Calu3 (cell line): Measurements from ENCODE around the gene USP17L26. TPM values are rescaled to one million over a fixed set of nuclear protein-coding genes. Genes with fewer than 3 reads are reported as not detected.
"Not testable (repeated sequence)": the region's sequence is repeated elsewhere in the genome, so short reads cannot be mapped to it uniquely, and the experiment has no call there.

Experiments used
- BruUV-seq: library from RNA; stranded (reverse); fragments of 400-500 nt; replicated peaks from 2 replicates; lab custom pipeline; 2021; lab: Mats Ljungman, UMichigan
- CTCF ChIA-PET: fragments of 300-600 bp; sonication (Branson Sonifier 250); formaldehyde crosslinking; loops from one replicate; lab custom pipeline; 2022; ENCODE audit warnings: antibody characterized with exemption; lab: Charles Lee
- DNase-seq: peaks from one replicate; pipeline ENCODE4 v3.0.0; 2022
- H3K27ac Mint-ChIP-seq: one replicate; pipeline ENCODE4 v1.8.0; 2022; ENCODE audit warnings: mixed read lengths; ENCODE audit not compliant: unreplicated experiment
- H3K27me3 Mint-ChIP-seq: one replicate; pipeline ENCODE4 v1.8.0; 2022; ENCODE audit warnings: mixed read lengths; ENCODE audit not compliant: unreplicated experiment
- H3K36me3 Mint-ChIP-seq: one replicate; pipeline ENCODE4 v1.8.0; 2022; ENCODE audit warnings: mild to moderate bottlenecking, moderate library complexity, mixed read lengths; ENCODE audit not compliant: insufficient read depth, unreplicated experiment
- H3K4me1 Mint-ChIP-seq: one replicate; pipeline ENCODE4 v1.8.0; 2022; ENCODE audit warnings: mild to moderate bottlenecking, low read depth, mixed read lengths; ENCODE audit not compliant: unreplicated experiment
- H3K4me3 Mint-ChIP-seq: one replicate; pipeline ENCODE4 v1.8.0; 2022; ENCODE audit warnings: mild to moderate bottlenecking, low read depth, moderate library complexity, mixed read lengths; ENCODE audit not compliant: unreplicated experiment
- H3K9me3 Mint-ChIP-seq: one replicate; pipeline ENCODE4 v1.8.0; 2022; ENCODE audit warnings: low read depth, mixed read lengths; ENCODE audit not compliant: unreplicated experiment
- intact Hi-C: fragments of 100-400 bp; cut with micrococcal nuclease; formaldehyde crosslinking; loops from one replicate; pipeline ENCODE4 v1.10.0; 2022; ENCODE audit not compliant: unreplicated experiment
- total RNA-seq: library from RNA; stranded (reverse); gene quantifications from 2 replicates; pipeline ENCODE4 v1.2.3, GENCODE V29; 2022
- TF ChIP-seq, protein P1 (sequence below): fragments of 200-600 bp; IDR thresholded peaks from one replicate; pipeline ENCODE4 v1.8.0; 2022; ENCODE audit warnings: antibody characterized with exemption; ENCODE audit not compliant: unreplicated experiment

Gene USP17L26
- total RNA-seq, 1 experiment from 2014 or later: not detected

DNA sequence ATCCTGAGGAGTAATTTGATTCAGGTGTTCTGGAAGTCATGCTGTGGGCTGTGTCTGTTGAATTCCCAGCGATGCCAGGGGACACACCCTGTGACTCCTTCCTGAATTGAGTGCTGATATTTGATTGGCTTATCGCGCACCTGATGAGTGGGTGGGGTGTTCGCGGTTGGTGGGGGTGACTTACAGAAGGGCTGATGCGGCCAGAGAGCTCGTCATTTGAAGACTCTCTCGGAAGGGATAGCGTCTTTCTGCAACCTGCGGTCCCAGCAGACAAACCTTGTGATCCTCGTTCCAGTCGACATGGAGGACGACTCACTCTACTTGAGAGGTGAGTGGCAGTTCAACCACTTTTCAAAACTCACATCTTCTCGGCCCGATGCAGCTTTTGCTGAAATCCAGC lies 28.4 kb downstream of the USP17L26 start, which contains the start of gene USP17L30:
Gene USP17L30 (plus strand): TSS at position 301 of the 400 bp plus-strand sequence. CDS start 0 bp downstream, at position 301.
- H3K27ac Mint-ChIP-seq, H3K4me3 Mint-ChIP-seq, H3K4me1 Mint-ChIP-seq, BruUV-seq, H3K9me3 Mint-ChIP-seq, H3K27me3 Mint-ChIP-seq, H3K36me3 Mint-ChIP-seq, DNase-seq, CTCF ChIA-PET, intact Hi-C loops: not testable (repeated sequence)

DNA sequence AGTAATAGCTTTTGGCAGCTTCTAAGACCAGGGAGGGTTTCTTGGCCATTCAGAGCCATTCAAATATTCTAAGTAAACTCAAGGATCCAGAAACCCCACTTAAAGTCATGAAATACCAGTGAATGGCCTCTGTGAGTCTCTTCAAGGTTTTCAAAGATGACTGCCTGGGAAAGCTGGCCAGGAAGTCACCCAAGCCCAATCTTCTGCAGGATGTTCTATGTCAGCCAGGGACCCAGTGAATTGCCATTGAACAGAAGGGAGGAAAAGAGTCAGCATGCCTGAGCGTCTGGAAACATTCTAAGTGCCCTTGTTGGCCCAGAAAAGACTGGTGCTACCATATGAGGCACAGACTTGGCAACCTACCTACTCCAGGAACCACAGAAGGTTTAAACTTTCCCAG lies 45.4 kb downstream of the USP17L26 start:
- H3K4me3 Mint-ChIP-seq, H3K4me1 Mint-ChIP-seq, H3K27me3 Mint-ChIP-seq, CTCF ChIA-PET, H3K27ac Mint-ChIP-seq, BruUV-seq, H3K36me3 Mint-ChIP-seq, DNase-seq, H3K9me3 Mint-ChIP-seq, intact Hi-C loops: not testable (repeated sequence)

DNA sequence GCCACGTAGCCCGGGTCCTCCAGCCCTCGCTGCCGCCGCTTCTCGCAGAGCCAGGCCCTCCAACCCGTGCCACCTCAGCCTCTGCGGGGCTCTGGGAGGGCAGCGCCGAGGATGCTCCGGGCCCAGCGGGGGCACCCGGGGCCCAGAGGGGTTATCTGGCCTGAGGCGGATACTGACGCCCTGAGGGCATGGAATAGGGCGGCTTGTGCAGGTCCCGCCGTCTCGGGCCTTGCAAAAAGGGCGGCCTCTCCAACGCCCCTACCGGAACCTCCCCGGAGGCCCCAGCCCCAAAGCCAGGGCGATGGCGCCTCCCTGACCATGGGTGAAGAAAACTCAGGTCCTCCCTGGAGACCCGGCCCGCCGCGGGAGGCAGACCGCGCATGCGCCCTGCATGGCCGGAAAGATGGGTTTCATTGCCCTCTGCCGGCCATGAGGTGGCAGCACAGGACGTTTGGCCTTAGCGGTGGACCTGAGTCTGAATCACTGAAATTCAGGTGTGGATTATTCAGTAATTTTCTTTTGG lies 46.6 kb downstream of the USP17L26 start:
- CTCF ChIA-PET: interaction anchor here (0.5 kb wide), 1 partner anchor 15 kb away, joined by 3 read pairs; no protein-coding TSS in a partner anchor
- intact Hi-C loops: not testable (repeated sequence)

DNA sequence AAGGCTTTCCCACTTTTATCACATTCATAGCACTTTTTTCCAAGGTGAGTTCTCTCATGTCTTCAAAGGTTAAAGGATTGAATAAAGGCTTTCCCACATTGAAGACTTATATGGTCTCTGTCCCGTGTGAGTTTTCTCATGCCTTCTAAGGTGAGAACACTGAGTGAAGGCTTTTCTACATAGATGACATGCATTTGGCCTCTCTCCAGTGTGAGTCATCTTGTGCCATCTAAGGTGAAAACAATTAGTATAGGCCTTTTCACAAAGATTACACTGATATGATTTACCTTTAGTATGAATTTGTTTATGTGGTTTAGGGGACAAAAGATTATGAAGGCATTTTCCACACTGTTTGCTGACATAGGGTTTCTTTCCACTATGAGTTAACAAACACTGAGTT lies 49.7 kb downstream of the USP17L26 start:
- CTCF ChIA-PET: no interaction called here
- DNase-seq: no peak
- TF ChIP-seq, protein P1, sequence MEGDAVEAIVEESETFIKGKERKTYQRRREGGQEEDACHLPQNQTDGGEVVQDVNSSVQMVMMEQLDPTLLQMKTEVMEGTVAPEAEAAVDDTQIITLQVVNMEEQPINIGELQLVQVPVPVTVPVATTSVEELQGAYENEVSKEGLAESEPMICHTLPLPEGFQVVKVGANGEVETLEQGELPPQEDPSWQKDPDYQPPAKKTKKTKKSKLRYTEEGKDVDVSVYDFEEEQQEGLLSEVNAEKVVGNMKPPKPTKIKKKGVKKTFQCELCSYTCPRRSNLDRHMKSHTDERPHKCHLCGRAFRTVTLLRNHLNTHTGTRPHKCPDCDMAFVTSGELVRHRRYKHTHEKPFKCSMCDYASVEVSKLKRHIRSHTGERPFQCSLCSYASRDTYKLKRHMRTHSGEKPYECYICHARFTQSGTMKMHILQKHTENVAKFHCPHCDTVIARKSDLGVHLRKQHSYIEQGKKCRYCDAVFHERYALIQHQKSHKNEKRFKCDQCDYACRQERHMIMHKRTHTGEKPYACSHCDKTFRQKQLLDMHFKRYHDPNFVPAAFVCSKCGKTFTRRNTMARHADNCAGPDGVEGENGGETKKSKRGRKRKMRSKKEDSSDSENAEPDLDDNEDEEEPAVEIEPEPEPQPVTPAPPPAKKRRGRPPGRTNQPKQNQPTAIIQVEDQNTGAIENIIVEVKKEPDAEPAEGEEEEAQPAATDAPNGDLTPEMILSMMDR: no peak
- no TSS peak for BruUV-seq
- intact Hi-C loops: no loop called here
- no peaks in the 10 kb centered on the region for H3K4me1 Mint-ChIP-seq
- no peaks in the 10 kb centered on the region for H3K36me3 Mint-ChIP-seq
- H3K9me3 Mint-ChIP-seq: no peaks in the 10 kb centered on the region
- H3K27ac Mint-ChIP-seq: no peak overlapping the region
- H3K27me3 Mint-ChIP-seq: no peaks in the 10 kb centered on the region
- H3K4me3 Mint-ChIP-seq: no peak overlapping the region

More for the DNA sequence above, 46.6 kb downstream of the USP17L26 start:
- BruUV-seq, H3K27ac Mint-ChIP-seq, H3K27me3 Mint-ChIP-seq, H3K36me3 Mint-ChIP-seq, H3K9me3 Mint-ChIP-seq, H3K4me1 Mint-ChIP-seq: not testable (repeated sequence)
- peak overlapping the region; percentile 19 for H3K4me3 Mint-ChIP-seq
- peak; percentile 42 for DNase-seq

Other genes starting within 250 kb of the USP17L26 start
- not detected in 2 replicates for gene FAM90A26, start 164.2 kb upstream of the USP17L26 start, total RNA-seq
- not detected in 2 replicates for gene USP17L10, start 124.0 kb upstream of the USP17L26 start, total RNA-seq
- not detected in 2 replicates for gene USP17L11, start 119.3 kb upstream of the USP17L26 start, total RNA-seq
- not detected in 2 replicates for gene USP17L12, start 114.5 kb upstream of the USP17L26 start, total RNA-seq
- gene USP17L13, start 109.8 kb upstream of the USP17L26 start, total RNA-seq: not detected in 2 replicates
- not detected in 2 replicates for gene USP17L15, start 100.3 kb upstream of the USP17L26 start, total RNA-seq
- gene USP17L17, start 90.8 kb upstream of the USP17L26 start, total RNA-seq: not detected in 2 replicates
- gene USP17L18, start 86.0 kb upstream of the USP17L26 start, total RNA-seq: not detected in 2 replicates
- not detected in 2 replicates for gene USP17L19, start 81.3 kb upstream of the USP17L26 start, total RNA-seq
- not detected in 2 replicates for gene USP17L20, start 76.5 kb upstream of the USP17L26 start, total RNA-seq
- gene USP17L21, start 71.8 kb upstream of the USP17L26 start, total RNA-seq: not detected in 2 replicates
- gene USP17L22, start 67.0 kb upstream of the USP17L26 start, total RNA-seq: not detected in 2 replicates
- gene USP17L24, start 9.5 kb upstream of the USP17L26 start, total RNA-seq: not detected in 2 replicates
- not detected in 2 replicates for gene USP17L25, start 4.7 kb upstream of the USP17L26 start, total RNA-seq
- not detected in 2 replicates for gene USP17L5, start 4.7 kb downstream of the USP17L26 start, total RNA-seq
- not detected in 2 replicates for gene USP17L27, start 9.5 kb downstream of the USP17L26 start, total RNA-seq
- gene USP17L28, start 14.2 kb downstream of the USP17L26 start, total RNA-seq: not detected in 2 replicates
- not detected in 2 replicates for gene USP17L29, start 19.0 kb downstream of the USP17L26 start, total RNA-seq
- not detected in 2 replicates for gene USP17L30, start 28.5 kb downstream of the USP17L26 start, total RNA-seq
- gene DEFB131A, start 109.8 kb downstream of the USP17L26 start, total RNA-seq: not detected in 2 replicates